A549 (cell line): ENCODE measurements around the gene MUC4. TPM values are rescaled to one million over a fixed set of nuclear protein-coding genes. Genes with fewer than 3 reads are reported as not detected.

Experiments
- ATAC-seq, 2 experiments: fragments of 200-7000 bp in 1 of 2; fragments of >200 bp in 1 of 2; cut with Nextera tagmentation in 1 of 2; cut with Tn5 transposase in 1 of 2; 3 replicates each; pipeline versions ENCODE4 v1.8.0 to v1.9.1; 2018 to 2020; ENCODE audit warnings: mild to moderate bottlenecking in 1 of 2, moderate library complexity in 1 of 2
- CTCF ChIA-PET: fragments of 300-600 bp; sonication (Branson Sonifier 250); formaldehyde crosslinking; extraction: SDS; loops from one replicate; lab custom pipeline; 2021; ENCODE audit warnings: antibody characterized with exemption, inconsistent platforms; lab: Yijun Ruan, JAX
- POLR2A ChIA-PET: fragments of 350-600 bp; formaldehyde crosslinking; extraction: SDS; loops from one replicate; lab custom pipeline; 2021; ENCODE audit warnings: antibody characterized with exemption, inconsistent platforms; lab: Yijun Ruan, JAX
- DNase-seq, 2 experiments: peaks; one replicate each; pipeline versions ENCODE4 v3.0.0 to v3.0.0-alpha.2; 2011 to 2016; ENCODE audit warnings: low read depth in 1 of 2, low spot score in 1 of 2
- FAIRE-seq: peaks from 2 replicates; lab custom pipeline; 2011; peaks lifted over from hg19 to GRCh38; lab: Jason Lieb, UNC
- H3K27ac ChIP-seq, 2 experiments: fragments of >200 bp; sonication (Bioruptor Twin); formaldehyde crosslinking; 3 replicates each; pipeline ENCODE4 v1.5.1; 2016 to 2017
- H3K4me1 ChIP-seq: fragments of >200 bp; sonication (Bioruptor Twin); formaldehyde crosslinking; 3 replicates; pipeline ENCODE4 v1.6.1; 2016
- H3K4me2 ChIP-seq: fragments of >200 bp; sonication (Bioruptor Twin); formaldehyde crosslinking; 3 replicates; pipeline ENCODE4 v1.6.1; 2016
- H3K4me3 ChIP-seq: fragments of >200 bp; sonication (Bioruptor Twin); formaldehyde crosslinking; 3 replicates; pipeline ENCODE4 v1.5.1; 2016
- H3K9me3 ChIP-seq: fragments of >200 bp; sonication (Bioruptor Twin); formaldehyde crosslinking; 3 replicates; pipeline ENCODE4 v1.6.1; 2016
- CBX8 ChIP-seq: fragments of 200-600 bp; sonication (generic); IDR thresholded peaks from 2 replicates; pipeline ENCODE4 v1.6.1; 2016
- CEBPB ChIP-seq, 2 experiments: fragments of >200 bp in 1 of 2; sonication (Bioruptor Twin) in 1 of 2; formaldehyde crosslinking in 1 of 2; IDR thresholded peaks; 2 replicates each; pipeline ENCODE4 v1.6.1; 2012 to 2016
- CHD2 ChIP-seq: fragments of 150-350 bp; IDR thresholded peaks from 2 replicates; pipeline ENCODE4 v1.6.1; 2014; ENCODE audit warnings: low read length; ENCODE audit not compliant: partially characterized antibody
- ELK1 ChIP-seq: fragments of 150-350 bp; IDR thresholded peaks from 2 replicates; pipeline ENCODE4 v1.6.1; 2014; ENCODE audit warnings: low read depth, mild to moderate bottlenecking, low read length
- FOSB ChIP-seq: fragments of 250-450 bp; sonication (Bioruptor Pico); IDR thresholded peaks from 2 replicates; pipeline ENCODE4 v1.5.0; 2020; ENCODE audit warnings: mild to moderate bottlenecking, moderate library complexity
- FOXS1 ChIP-seq: fragments of 250-450 bp; sonication (Bioruptor Pico); IDR thresholded peaks from 2 replicates; pipeline ENCODE4 v1.5.0; 2020; ENCODE audit warnings: mild to moderate bottlenecking, moderate library complexity
- GATA3 ChIP-seq: IDR thresholded peaks from 2 replicates; pipeline ENCODE4 v1.6.1; 2012; ENCODE audit warnings: borderline replicate concordance
- HDAC2 ChIP-seq: fragments of 200-600 bp; sonication (generic); IDR thresholded peaks from 2 replicates; pipeline ENCODE4 v1.6.1; 2016
- HMGXB4 ChIP-seq: fragments of 250-450 bp; sonication (Bioruptor Pico); IDR thresholded peaks from 2 replicates; pipeline ENCODE4 v1.5.0; 2021; ENCODE audit warnings: mild to moderate bottlenecking, moderate library complexity, borderline replicate concordance
- JUN ChIP-seq, 2 experiments: fragments of >200 bp; sonication (Bioruptor Twin); formaldehyde crosslinking; IDR thresholded peaks; 2 replicates in 1 of 2; 3 replicates in 1 of 2; pipeline ENCODE4 v1.6.1; 2016 to 2017
- KDM1A ChIP-seq: fragments of 200-600 bp; sonication (generic); IDR thresholded peaks from 2 replicates; pipeline ENCODE4 v1.6.1; 2016; ENCODE audit warnings: low read depth, mild to moderate bottlenecking
- MAFK ChIP-seq: fragments of 450-650 bp; IDR thresholded peaks from 2 replicates; pipeline ENCODE4 v1.6.1; 2014; ENCODE audit not compliant: partially characterized antibody
- MYC ChIP-seq: IDR thresholded peaks from 2 replicates; pipeline ENCODE4 v1.6.1; 2012; ENCODE audit warnings: mild to moderate bottlenecking, inconsistent platforms, low read length, improper control_type of control experiment, borderline replicate concordance
- NFE2L2 ChIP-seq: fragments of 150-350 bp; conservative IDR thresholded peaks from 2 replicates; pipeline ENCODE4 v1.6.1; 2014; ENCODE audit warnings: low read length
- NR3C1 ChIP-seq: fragments of >200 bp; sonication (Bioruptor Twin); formaldehyde crosslinking; IDR thresholded peaks from 3 replicates; pipeline ENCODE4 v1.6.1; 2017
- PHF8 ChIP-seq: fragments of 200-600 bp; sonication (generic); IDR thresholded peaks from 2 replicates; pipeline ENCODE4 v1.6.1; 2016; ENCODE audit warnings: low read depth, mild to moderate bottlenecking, antibody characterized with exemption, moderate library complexity, borderline replicate concordance
- POLR2A ChIP-seq: IDR thresholded peaks from 2 replicates; pipeline ENCODE4 v1.6.1; 2012; ENCODE audit warnings: mild to moderate bottlenecking, low read length
- RARB ChIP-seq: fragments of 250-450 bp; sonication (Bioruptor Pico); IDR thresholded peaks from 2 replicates; pipeline ENCODE4 v1.8.0; 2021; ENCODE audit warnings: mild to moderate bottlenecking, moderate library complexity
- RCOR1 ChIP-seq: fragments of 150-350 bp; IDR thresholded peaks from 2 replicates; pipeline ENCODE4 v1.6.1; 2014; ENCODE audit warnings: antibody characterized with exemption, low read length, low read depth
- RFX5 ChIP-seq: fragments of 450-650 bp; IDR thresholded peaks from 2 replicates; pipeline ENCODE4 v1.7.1; 2014; ENCODE audit warnings: antibody characterized with exemption, mild to moderate bottlenecking, moderate library complexity
- SMC3 ChIP-seq: fragments of >200 bp; sonication (Bioruptor Twin); formaldehyde crosslinking; IDR thresholded peaks from 3 replicates; pipeline ENCODE4 v1.6.1; 2018; ENCODE audit warnings: inconsistent platforms
- TFCP2L1 ChIP-seq: fragments of 250-450 bp; sonication (Bioruptor Pico); IDR thresholded peaks from 2 replicates; pipeline ENCODE4 v1.5.0; 2021; ENCODE audit warnings: mild to moderate bottlenecking
- TP53 ChIP-seq: fragments of 250-450 bp; sonication (Bioruptor Pico); IDR thresholded peaks from 2 replicates; pipeline ENCODE4 v1.5.0; 2021; ENCODE audit warnings: mild to moderate bottlenecking, moderate library complexity
- USF2 ChIP-seq: fragments of 450-650 bp; IDR thresholded peaks from 2 replicates; pipeline ENCODE4 v1.6.1; 2014; ENCODE audit warnings: antibody characterized with exemption
- ZNF302 ChIP-seq: fragments of 250-450 bp; sonication (Bioruptor Pico); IDR thresholded peaks from 2 replicates; pipeline ENCODE4 v1.9.0; 2021; ENCODE audit warnings: inconsistent platforms, mild to moderate bottlenecking, moderate library complexity
- ZSCAN20 ChIP-seq: fragments of 250-450 bp; sonication (Bioruptor Pico); IDR thresholded peaks from 2 replicates; pipeline ENCODE4 v1.8.0; 2022; ENCODE audit warnings: mild to moderate bottlenecking, moderate library complexity
- WGBS: methylation state at CpG from one replicate; pipeline ENCODE4 v1.1.6; 2017; ENCODE audit errors: missing lambda C conversion rate; 5-methylcytosine and 5-hydroxymethylcytosine counted together
- polyA plus RNA-seq, 4 experiments: library from polyadenylated mRNA; depleted of rRNA in 3 of 4; stranded (reverse); fragments of >200 nt; fragmentation: RNase III in 1 of 4; extraction: RNeasy Plus Mini Kit Qiagen cat#74134 plus additional on column Dnase treatment in 1 of 4; gene quantifications; 2 replicates in 3 of 4; 3 replicates in 1 of 4; pipeline ENCODE4 v1.2.3, GENCODE V29; 2011 to 2017

The MUC4 gene
- polyA plus RNA-seq, 2 of the 4 experiments (the other 2 are of a cell fraction): 0.04 TPM; not detected in 1

GRCh38 chr3:195754906-195755305 lies 56.8 kb downstream of the MUC4 start (continued):
- TF ChIP-seq JUN (IDR thresholded peaks at IDR 0.05) (no peak), FOSB (CRISPR knock-in tag) (no peak)

GRCh38 chr3:195754141-195754540 lies 57.6 kb downstream of the MUC4 start:
- TF ChIP-seq KDM1A: no peak
- no peak for TF ChIP-seq CEBPB (IDR thresholded peaks at IDR 0.05)
- TF ChIP-seq ELK1: no peak
- TF ChIP-seq RCOR1: no peak
- TF ChIP-seq ZNF302 (CRISPR knock-in tag): no peak
- no peak for TF ChIP-seq ZSCAN20
- no peak for TF ChIP-seq NFE2L2
- no peak for TF ChIP-seq RARB (CRISPR knock-in tag)
- no peak for TF ChIP-seq CHD2
- no peak for TF ChIP-seq USF2
- no peak for TF ChIP-seq GATA3
- no peak for TF ChIP-seq MAFK
- no peak for TF ChIP-seq FOXS1 (CRISPR knock-in tag)
- TF ChIP-seq POLR2A: no peak
- TF ChIP-seq HDAC2: no peak
- TF ChIP-seq HMGXB4 (CRISPR knock-in tag): no peak
- TF ChIP-seq CBX8: no peak
- no peak for TF ChIP-seq TP53 (CRISPR knock-in tag)
- no peak for TF ChIP-seq MYC
- no peak for TF ChIP-seq TFCP2L1
- Histone ChIP-seq H3K4me2 (no peak overlapping the region), H3K9me3 (no peaks in the 10 kb centered on the region), H3K4me1 (no peaks in the 10 kb centered on the region), H3K27ac (no peak overlapping the region), H3K4me3 (no peak overlapping the region)
- DNase-seq: no peak
- POLR2A ChIA-PET: no interaction called here
- CTCF ChIA-PET: interaction anchor here (1.2 kb wide), 1 partner anchor 15 kb away, joined by 3 read pairs; no protein-coding TSS in a partner anchor
- FAIRE-seq: no peak
- WGBS: 64% methylated on average over 2 of the region's 19 CpGs
- no peak for ATAC-seq

GRCh38 chr3:195753581-195753980 lies 58.1 kb downstream of the MUC4 start:
- CTCF ChIA-PET: interaction anchor here (0.8 to 1.2 kb wide), 2 partner anchors 14 to 97 kb away, joined by 3 read pairs; no protein-coding TSS in a partner anchor
- WGBS: 63% methylated on average over 12 of the region's 14 CpGs
- Histone ChIP-seq H3K27ac (no peak overlapping the region), H3K4me1 (no peaks in the 10 kb centered on the region), H3K9me3 (no peaks in the 10 kb centered on the region), H3K4me3 (no peak overlapping the region), H3K4me2 (no peak overlapping the region)
- ATAC-seq: no peak
- no peak for TF ChIP-seq RFX5
- no peak for TF ChIP-seq JUN (IDR thresholded peaks at IDR 0.05)
- no peak for TF ChIP-seq NR3C1
- no peak for TF ChIP-seq TFCP2L1
- TF ChIP-seq SMC3: no peak
- no peak for TF ChIP-seq TP53 (CRISPR knock-in tag)
- TF ChIP-seq PHF8: no peak
- TF ChIP-seq, all 56 proteins: peak for 0
- FAIRE-seq: no peak
- POLR2A ChIA-PET: no interaction called here
- no peak for DNase-seq
